Type B pancreatic cell (in vitro differentiated cells): ENCODE data around the gene SEMA4F. TPM values are rescaled to one million over a fixed set of nuclear protein-coding genes. Genes with fewer than 3 reads are reported as not detected.

Experiments used
- DNase-seq: peaks from one replicate; pipeline ENCODE4 v3.0.0; 2021; ENCODE audit warnings: mixed read lengths; ENCODE audit not compliant: unreplicated experiment; ENCODE audit errors: extremely low spot score
- H3K27ac Mint-ChIP-seq: 2 replicates; pipeline ENCODE4 v1.8.0; 2021; ENCODE audit warnings: mild to moderate bottlenecking, mixed read lengths
- H3K27me3 Mint-ChIP-seq: 2 replicates; pipeline ENCODE4 v1.8.0; 2021; ENCODE audit warnings: mixed read lengths
- H3K36me3 Mint-ChIP-seq: 2 replicates; pipeline ENCODE4 v1.8.0; 2021; ENCODE audit warnings: mixed read lengths
- H3K4me1 Mint-ChIP-seq: one replicate; pipeline ENCODE4 v1.8.0; 2021; ENCODE audit warnings: mixed read lengths; ENCODE audit not compliant: unreplicated experiment
- H3K4me3 Mint-ChIP-seq: 2 replicates; pipeline ENCODE4 v1.8.0; 2021; ENCODE audit warnings: mild to moderate bottlenecking, mixed read lengths
- H3K9me3 Mint-ChIP-seq: 2 replicates; pipeline ENCODE4 v1.8.0; 2021; ENCODE audit warnings: mixed read lengths
- CTCF ChIP-seq: fragments of 200-600 bp; sonication (generic); conservative IDR thresholded peaks from 2 replicates; pipeline ENCODE4 v1.5.0; 2021; ENCODE audit warnings: antibody characterized with exemption, mild to moderate bottlenecking
- total RNA-seq: library from RNA; stranded (reverse); gene quantifications from 2 replicates; pipeline ENCODE4 v1.2.1, GENCODE V29; 2021; ENCODE audit warnings: low replicate concordance

SEMA4F gene
- total RNA-seq, 1 donor from 2014 or later = 17.0 TPM

GRCh38 chr2:74675090-74675489 lies 21.0 kb downstream of the SEMA4F start:
- peak; percentile 47 for TF ChIP-seq CTCF
- Mint-ChIP-seq H3K27ac (no peak overlapping the region), H3K4me3 (no peak overlapping the region), H3K4me1 (no peaks in the 10 kb centered on the region), H3K36me3 (peaks cover 12% of the 10 kb centered on the region), H3K9me3 (no peaks in the 10 kb centered on the region), H3K27me3 (no peaks in the 10 kb centered on the region)
- DNase-seq = no peak

GRCh38 chr2:74676331-74676730 lies 22.3 kb downstream of the SEMA4F start:
- TF ChIP-seq CTCF = no peak
- H3K36me3 Mint-ChIP-seq = peaks cover 12% of the 10 kb centered on the region
- H3K4me1 Mint-ChIP-seq = no peaks in the 10 kb centered on the region
- H3K27me3 Mint-ChIP-seq = no peaks in the 10 kb centered on the region
- H3K4me3 Mint-ChIP-seq = no peak overlapping the region
- H3K27ac Mint-ChIP-seq = no peak overlapping the region
- DNase-seq = no peak
- H3K9me3 Mint-ChIP-seq = no peaks in the 10 kb centered on the region

GRCh38 chr2:74679615-74680014 lies 25.6 kb downstream of the SEMA4F start:
- H3K4me1 Mint-ChIP-seq = no peaks in the 10 kb centered on the region
- no peaks in the 10 kb centered on the region for H3K27me3 Mint-ChIP-seq
- no peaks in the 10 kb centered on the region for H3K9me3 Mint-ChIP-seq
- TF ChIP-seq CTCF = no peak
- H3K36me3 Mint-ChIP-seq = peaks cover 8% of the 10 kb centered on the region
- no peak for DNase-seq
- no peak overlapping the region for H3K4me3 Mint-ChIP-seq
- H3K27ac Mint-ChIP-seq = no peak overlapping the region

- Mint-ChIP-seq H3K36me3 (no peaks in the 10 kb centered on the region), H3K27ac (no peak overlapping the region), H3K27me3 (no peaks in the 10 kb centered on the region), H3K9me3 (no peaks in the 10 kb centered on the region), H3K4me3 (no peak overlapping the region), H3K4me1 (no peaks in the 10 kb centered on the region)
- TF ChIP-seq CTCF = no peak
- DNase-seq = no peak
Measured at GRCh38 chr2:74682501-74682900, 28.5 kb downstream of the SEMA4F start.

GRCh38 chr2:74685408-74685807 lies 31.4 kb downstream of the SEMA4F start:
- Mint-ChIP-seq H3K4me3 (no peak overlapping the region), H3K27me3 (peaks cover 4% of the 10 kb centered on the region), H3K36me3 (no peaks in the 10 kb centered on the region), H3K9me3 (no peaks in the 10 kb centered on the region), H3K4me1 (no peaks in the 10 kb centered on the region), H3K27ac (no peak overlapping the region)
- TF ChIP-seq CTCF = no peak
- DNase-seq = no peak

GRCh38 chr2:74688881-74689280 lies 34.8 kb downstream of the SEMA4F start:
- peaks cover 11% of the 10 kb centered on the region for H3K27me3 Mint-ChIP-seq
- no peak overlapping the region for H3K27ac Mint-ChIP-seq
- no peaks in the 10 kb centered on the region for H3K4me1 Mint-ChIP-seq
- no peaks in the 10 kb centered on the region for H3K36me3 Mint-ChIP-seq
- H3K9me3 Mint-ChIP-seq = no peaks in the 10 kb centered on the region
- no peak for TF ChIP-seq CTCF
- DNase-seq = no peak
- no peak overlapping the region for H3K4me3 Mint-ChIP-seq
